Measurements from ENCODE around the gene B3GAT3.

DNA sequence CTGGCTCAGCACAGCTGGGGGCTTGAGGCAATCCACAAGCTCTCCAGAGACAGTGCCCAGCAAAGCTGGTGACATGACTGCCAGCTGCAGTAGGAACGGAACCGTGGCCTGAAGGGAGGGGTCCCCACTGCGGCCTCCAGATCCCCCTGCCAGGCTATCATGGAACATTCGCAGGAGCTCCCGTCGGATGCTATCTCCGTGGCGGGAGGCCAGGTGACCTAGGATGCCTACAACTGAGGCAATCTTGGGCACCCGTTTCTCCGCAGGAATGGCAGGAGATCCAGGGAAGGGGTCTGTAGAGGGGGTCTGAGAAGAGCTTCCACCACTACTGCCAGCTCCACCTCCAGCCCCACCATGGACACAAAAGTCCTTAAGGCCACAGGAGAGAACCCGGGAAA is 27.2 kb upstream of the B3GAT3 start:
- TF ChIP-seq, protein P1, sequence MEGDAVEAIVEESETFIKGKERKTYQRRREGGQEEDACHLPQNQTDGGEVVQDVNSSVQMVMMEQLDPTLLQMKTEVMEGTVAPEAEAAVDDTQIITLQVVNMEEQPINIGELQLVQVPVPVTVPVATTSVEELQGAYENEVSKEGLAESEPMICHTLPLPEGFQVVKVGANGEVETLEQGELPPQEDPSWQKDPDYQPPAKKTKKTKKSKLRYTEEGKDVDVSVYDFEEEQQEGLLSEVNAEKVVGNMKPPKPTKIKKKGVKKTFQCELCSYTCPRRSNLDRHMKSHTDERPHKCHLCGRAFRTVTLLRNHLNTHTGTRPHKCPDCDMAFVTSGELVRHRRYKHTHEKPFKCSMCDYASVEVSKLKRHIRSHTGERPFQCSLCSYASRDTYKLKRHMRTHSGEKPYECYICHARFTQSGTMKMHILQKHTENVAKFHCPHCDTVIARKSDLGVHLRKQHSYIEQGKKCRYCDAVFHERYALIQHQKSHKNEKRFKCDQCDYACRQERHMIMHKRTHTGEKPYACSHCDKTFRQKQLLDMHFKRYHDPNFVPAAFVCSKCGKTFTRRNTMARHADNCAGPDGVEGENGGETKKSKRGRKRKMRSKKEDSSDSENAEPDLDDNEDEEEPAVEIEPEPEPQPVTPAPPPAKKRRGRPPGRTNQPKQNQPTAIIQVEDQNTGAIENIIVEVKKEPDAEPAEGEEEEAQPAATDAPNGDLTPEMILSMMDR (IDR thresholded peaks at IDR 0.05): no peak
- no peak for TF ChIP-seq POLR2A (IDR thresholded peaks at IDR 0.05)
